Putamen (tissue), 1 donor: Measurements from ENCODE around the gene LCN15.
"Not testable (repeated sequence)": the region's sequence is repeated elsewhere in the genome, so short reads cannot be mapped to it uniquely, and the experiment has no call there.

Experiments
- DNase-seq: peaks from one replicate; pipeline ENCODE4 v3.0.0-alpha.2; 2016; ENCODE audit warnings: low spot score

LCN15 gene

GRCh38 chr9:136755302-136756133 is 8.8 kb downstream of the LCN15 start:
- DNase-seq = not testable (repeated sequence)

GRCh38 chr9:136754626-136755301 is 9.6 kb downstream of the LCN15 start:
- DNase-seq = no peak

GRCh38 chr9:136754059-136754572 is 10.2 kb downstream of the LCN15 start:
- no peak for DNase-seq

- DNase-seq = no peak
These were observed 10.8 kb downstream of the LCN15 start for GRCh38 chr9:136753371-136754058.

GRCh38 chr9:136751814-136752213 is 12.5 kb downstream of the LCN15 start:
- DNase-seq = no peak

GRCh38 chr9:136751244-136751643 is 13.1 kb downstream of the LCN15 start:
- DNase-seq = no peak

GRCh38 chr9:136750526-136750925 is 13.8 kb downstream of the LCN15 start:
- DNase-seq = no peak

- no peak for DNase-seq
These were observed 15.4 kb downstream of the LCN15 start for GRCh38 chr9:136748666-136749611.

GRCh38 chr9:136748201-136748600 is 16.1 kb downstream of the LCN15 start, which contains the start of gene LCN6:
TSS of gene LCN6 (minus strand) at chr9:136748525. CDS start at chr9:136748483, 42 bp downstream.
- no peak for DNase-seq

GRCh38 chr9:136747161-136748060 is 16.9 kb downstream of the LCN15 start:
- no peak for DNase-seq

- no peak for DNase-seq
These were observed 17.7 kb downstream of the LCN15 start for GRCh38 chr9:136746621-136747020.

GRCh38 chr9:136746155-136746490 is 18.2 kb downstream of the LCN15 start:
- no peak for DNase-seq

GRCh38 chr9:136745389-136746154 is 18.7 kb downstream of the LCN15 start:
- no peak for DNase-seq

GRCh38 chr9:136744773-136745172 is 19.5 kb downstream of the LCN15 start:
- no peak for DNase-seq

- DNase-seq = no peak
These were observed 20.6 kb downstream of the LCN15 start for GRCh38 chr9:136743639-136744211.

GRCh38 chr9:136742591-136743391 is 21.5 kb downstream of the LCN15 start, which contains the start of gene LCN10:
TSS of gene LCN10 (minus strand) at chr9:136742940. CDS start at chr9:136742903, 37 bp downstream.
- DNase-seq = no peak

GRCh38 chr9:136741883-136742571 is 22.3 kb downstream of the LCN15 start:
- no peak for DNase-seq
